ENCODE results near the gene HABP4.

DNA sequence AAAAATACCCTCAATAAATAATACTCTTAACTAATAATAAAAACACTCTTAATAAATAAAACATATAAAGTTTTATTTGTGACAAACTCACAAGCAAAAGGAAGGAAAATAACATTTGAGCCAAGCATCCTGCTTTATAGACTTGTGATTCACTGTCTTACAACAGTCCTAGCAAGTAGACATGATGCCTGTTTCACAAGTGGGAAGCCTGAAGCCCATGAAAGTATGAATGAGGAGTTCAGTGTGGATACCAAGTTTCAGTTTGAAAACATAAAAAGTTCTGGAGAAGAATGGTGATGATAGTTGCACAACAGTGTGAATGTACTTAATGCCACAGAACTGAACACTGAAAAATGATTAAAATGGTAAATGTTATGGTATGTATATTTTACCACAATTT is 10.9 kb downstream of the HABP4 start:
- TF ChIP-seq, protein P1, sequence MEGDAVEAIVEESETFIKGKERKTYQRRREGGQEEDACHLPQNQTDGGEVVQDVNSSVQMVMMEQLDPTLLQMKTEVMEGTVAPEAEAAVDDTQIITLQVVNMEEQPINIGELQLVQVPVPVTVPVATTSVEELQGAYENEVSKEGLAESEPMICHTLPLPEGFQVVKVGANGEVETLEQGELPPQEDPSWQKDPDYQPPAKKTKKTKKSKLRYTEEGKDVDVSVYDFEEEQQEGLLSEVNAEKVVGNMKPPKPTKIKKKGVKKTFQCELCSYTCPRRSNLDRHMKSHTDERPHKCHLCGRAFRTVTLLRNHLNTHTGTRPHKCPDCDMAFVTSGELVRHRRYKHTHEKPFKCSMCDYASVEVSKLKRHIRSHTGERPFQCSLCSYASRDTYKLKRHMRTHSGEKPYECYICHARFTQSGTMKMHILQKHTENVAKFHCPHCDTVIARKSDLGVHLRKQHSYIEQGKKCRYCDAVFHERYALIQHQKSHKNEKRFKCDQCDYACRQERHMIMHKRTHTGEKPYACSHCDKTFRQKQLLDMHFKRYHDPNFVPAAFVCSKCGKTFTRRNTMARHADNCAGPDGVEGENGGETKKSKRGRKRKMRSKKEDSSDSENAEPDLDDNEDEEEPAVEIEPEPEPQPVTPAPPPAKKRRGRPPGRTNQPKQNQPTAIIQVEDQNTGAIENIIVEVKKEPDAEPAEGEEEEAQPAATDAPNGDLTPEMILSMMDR (IDR thresholded peaks at IDR 0.05 in 2 of 3, conservative IDR thresholded peaks at IDR 0.05 in 1 of 3; ENCODE audit: insufficient read depth in 2 of 3, low read depth in 1 of 3, low read length in 3 of 3), result no peak
- TF ChIP-seq MTA1 (IDR thresholded peaks at IDR 0.05; ENCODE audit: borderline replicate concordance) (no peak), REST (IDR thresholded peaks at IDR 0.05; ENCODE audit: borderline replicate concordance) (no peak), REST (CRISPR knock-in tag; IDR thresholded peaks at IDR 0.05; ENCODE audit: low read depth) (no peak), ZNF384 (IDR thresholded peaks at IDR 0.05; ENCODE audit: low read depth, low read length) (no peak), E2F4 (CRISPR knock-in tag; IDR thresholded peaks at IDR 0.05; ENCODE audit: low read depth) (no peak), RAD21 (CRISPR knock-in tag; conservative IDR thresholded peaks at IDR 0.05 in 1 of 2, IDR thresholded peaks at IDR 0.05 in 1 of 2) (no peak)
